ENCODE results near the gene KLHL22. TPM values are rescaled to one million over a fixed set of nuclear protein-coding genes. Genes with fewer than 3 reads are reported as not detected.

KLHL22 gene
- total and polyA plus RNA-seq, 2 of the 8 experiments (the other 6 are each of a cell fraction or from before 2014, with no cell fraction given), result 9.4 to 16.2 TPM

- Histone ChIP-seq H2BK120ac (replicated peaks; ENCODE audit: low read depth, low read length) (no peak overlapping the region), H4K20me1 (replicated peaks in 1 of 2; ENCODE audit: control insufficient read depth in 1 of 2, insufficient read depth in 2 of 2, low read length in 2 of 2) (peaks cover 2 to 6% of the 10 kb centered on the region in 2 experiments), H3K9ac (replicated peaks in 1 of 4; ENCODE audit: extremely low read depth in 1 of 4, low read depth in 3 of 4, low read length in 3 of 4) (peak overlapping the region; percentile 1 to 90 (median 59)), H3K4me2 (ENCODE audit: insufficient read depth in 1 of 2, low read depth in 2 of 2, low read length in 2 of 2) (peak overlapping the region; percentile 67 to 74), H3K79me2 (ENCODE audit: control insufficient read depth in 1 of 2, insufficient read depth in 2 of 2, low read length in 2 of 2) (0 out of 4 replicates have a peak, but pooled peaks cover 0 to 3% of the 10 kb centered on the region in 2 experiments), H3K23ac (ENCODE audit: insufficient read length) (no peak overlapping the region), H3K4me3 (ENCODE audit: extremely low read depth in 1 of 4, insufficient read depth in 2 of 4, low read depth in 3 of 4, low read length in 4 of 4) (peak overlapping the region; percentile 55 to 87 (median 82)), H3K36me3 (ENCODE audit: control insufficient read depth in 2 of 4, insufficient read depth in 4 of 4, low read length in 3 of 4) (peaks cover 0 to 2% (median 0%) of the 10 kb centered on the region in 4 experiments; a peak in 3 of 8 replicates), H3K4me1 (replicated peaks in 1 of 4; ENCODE audit: control insufficient read depth in 3 of 4, insufficient read depth in 4 of 4, low read length in 3 of 4) (peaks cover 0 to 8% (median 4%) of the 10 kb centered on the region in 4 experiments; a peak in 3 of 7 replicates), H3K9me3 (ENCODE audit: insufficient read depth in 2 of 2, low read depth in 1 of 2, low read length in 1 of 2) (no peaks in the 10 kb centered on the region), H2BK12ac (ENCODE audit: low read depth, low read length) (peak overlapping the region; percentile 87; the same call in 1 of the 2 replicates), H3K23me2 (ENCODE audit: low read depth, low read length) (peaks cover 12% of the 10 kb centered on the region; the same call in 1 of the 2 replicates), H2BK20ac (ENCODE audit: low read length) (no peak overlapping the region), H3K27me3 (replicated peaks in 1 of 4; ENCODE audit: control insufficient read depth in 3 of 4, extremely low read depth in 1 of 4, insufficient read depth in 3 of 4, low read length in 3 of 4) (peaks cover 0 to 12% (median 10%) of the 10 kb centered on the region in 4 experiments; a peak in 5 of 7 replicates), H3K18ac (ENCODE audit: extremely low read depth, low read length) (peak overlapping the region; percentile 87), H2AK5ac (ENCODE audit: low read depth, low read length) (no peak overlapping the region), H3K14ac (ENCODE audit: insufficient read length) (no peak overlapping the region), H2AFZ (ENCODE audit: low read length) (peak overlapping the region; percentile 88; the same call in 1 of the 2 replicates), H3K4ac (replicated peaks; ENCODE audit: insufficient read length, low read depth, low read length) (peak overlapping the region; percentile 27), H3K56ac (replicated peaks; ENCODE audit: insufficient read length, low read depth, low read length) (peak overlapping the region; percentile 24), H2BK15ac (ENCODE audit: low read length) (peak overlapping the region; percentile 12; the same call in 1 of the 2 replicates), H3K27ac (ENCODE audit: low read depth, low read length) (peak overlapping the region; percentile 80; the same call in 1 of the 2 replicates), H4K5ac (ENCODE audit: insufficient read length, low read depth, low read length) (peak overlapping the region; percentile 79), H3K79me1 (ENCODE audit: low read depth, low read length) (peaks cover 2% of the 10 kb centered on the region; the same call in 1 of the 2 replicates), H4K8ac (ENCODE audit: extremely low read depth, insufficient read depth, low read length) (no peak overlapping the region), H4K91ac (replicated peaks; ENCODE audit: insufficient read length, low read length) (peak overlapping the region; percentile 71), H2BK5ac (ENCODE audit: low read depth, low read length) (peak overlapping the region; percentile 93)
- CTCF ChIA-PET (ENCODE audit: partially characterized antibody), result interaction anchor here (0.8 to 1.3 kb wide), 3 partner anchors 10 to 78 kb away, joined by 3 to 5 read pairs (median 3); no protein-coding TSS in a partner anchor
- WGBS, 2 experiments (ENCODE audit: extremely low coverage in 1 of 2, insufficient coverage in 1 of 2, insufficient read length in 1 of 2, insufficient replicate concordance in 2 of 2, low coverage in 1 of 2, low lambda C conversion rate in 2 of 2, missing lambda C conversion rate in 1 of 2), result 4 to 100% methylated on average over 2 to 24 of the region's 54 CpGs
- DNase-seq (ENCODE audit: low read depth in 1 of 2, low spot score in 2 of 2), result peak; percentile 44 to 93
- POLR2A ChIA-PET (ENCODE audit: partially characterized antibody), result interaction anchor here (0.5 to 1.0 kb wide), 3 partner anchors 12 to 177 kb away, joined by 3 read pairs; partner anchors contain the start of gene MED15
- no peak for FAIRE-seq
- no peak for TF ChIP-seq TAF1 (IDR thresholded peaks at IDR 0.05; ENCODE audit: low read depth, low read length)
- TF ChIP-seq CHD1 (IDR thresholded peaks at IDR 0.05; ENCODE audit: low read depth, low read length), result no peak
- peak; percentile 48; the same call in 1 of the 2 replicates for TF ChIP-seq YY1 (IDR thresholded peaks at IDR 0.05; ENCODE audit: low read depth, low read length)
- TF ChIP-seq BACH1 (IDR thresholded peaks at IDR 0.05; ENCODE audit: low read length), result no peak
- TF ChIP-seq ATF2 (IDR thresholded peaks at IDR 0.05; ENCODE audit: low read length), result no peak; the same call in 1 of the 2 replicates
- TF ChIP-seq KDM4A (IDR thresholded peaks at IDR 0.05; ENCODE audit: low read depth, low read length, severe bottlenecking), result peak; percentile 74
- TF ChIP-seq POLR2AphosphoS5 (IDR thresholded peaks at IDR 0.05; ENCODE audit: low read depth, low read length), result 0 out of 2 replicates have a peak, but pooled peaks have one; percentile 43
Measured at GRCh38 chr22:20495861-20496681, 476 bp upstream of the KLHL22 start.

All from H1 (cell line).